Endothelial cell of umbilical vein (primary cell): ENCODE measurements around the gene TUBB1. TPM values are rescaled to one million over a fixed set of nuclear protein-coding genes. Genes with fewer than 3 reads are reported as not detected.

Experiments
- BruUV-seq: library from RNA; stranded (reverse); fragments of 400-500 nt; replicated peaks from 2 replicates; lab custom pipeline; 2021; lab: Mats Ljungman, UMichigan
- CTCF ChIA-PET: fragments of 300-600, 350-600 bp; sonication (Branson Sonifier 250); formaldehyde crosslinking; loops from one replicate; lab custom pipeline; 2021; ENCODE audit warnings: antibody characterized with exemption, inconsistent platforms; lab: Charles Lee
- POLR2A ChIA-PET: fragments of 300-600, 350-600 bp; sonication (Branson Sonifier 250); formaldehyde crosslinking; loops from one replicate; lab custom pipeline; 2021; ENCODE audit warnings: antibody characterized with exemption, inconsistent platforms; lab: Charles Lee
- DNase-seq: peaks from one replicate; pipeline ENCODE4 v3.0.0-alpha.2; 2011; ENCODE audit warnings: low read depth, low spot score
- FAIRE-seq: peaks from 2 replicates; lab custom pipeline; 2011; peaks lifted over from hg19 to GRCh38; lab: Jason Lieb, UNC
- H2AFZ ChIP-seq: 2 replicates; pipeline ENCODE4 v1.6.0; 2012; ENCODE audit warnings: low read depth, low read length, control low read depth, inconsistent platforms
- H3K27ac ChIP-seq: 2 replicates; pipeline ENCODE4 v1.5.1; 2011; ENCODE audit warnings: low read depth, mild to moderate bottlenecking, control low read depth, low read length, moderate library complexity; ENCODE audit not compliant: insufficient read depth
- H3K27me3 ChIP-seq, 2 experiments: 2 replicates each; pipeline versions ENCODE4 v1.6.0 to v1.6.1; 2011; ENCODE audit warnings: low read length in 2 of 2, mixed read lengths in 1 of 2; ENCODE audit not compliant: control insufficient read depth in 2 of 2, insufficient read depth in 2 of 2
- H3K36me3 ChIP-seq, 2 experiments: 2 replicates in 1 of 2; 3 replicates in 1 of 2; pipeline ENCODE4 v1.5.1; 2011; ENCODE audit warnings: low read length in 2 of 2, mild to moderate bottlenecking in 1 of 2, moderate library complexity in 1 of 2; ENCODE audit not compliant: control insufficient read depth in 2 of 2, insufficient read depth in 2 of 2; ENCODE audit errors: extremely low read depth in 1 of 2
- H3K4me1 ChIP-seq: 3 replicates; pipeline ENCODE4 v1.5.1; 2011; ENCODE audit warnings: mild to moderate bottlenecking, low read length; ENCODE audit not compliant: control insufficient read depth, insufficient read depth; ENCODE audit errors: extremely low read depth
- H3K4me2 ChIP-seq: 2 replicates; pipeline ENCODE4 v1.6.1; 2011; ENCODE audit warnings: low read length, control low read depth, mixed read lengths; ENCODE audit not compliant: insufficient read depth
- H3K4me3 ChIP-seq, 3 experiments: fragments of 200-600 bp in 1 of 3; sonication (generic), shearing (Covaris generic) in 1 of 3; replicated peaks in 1 of 3; 2 replicates each; pipeline ENCODE4 v1.5.1; 2011 to 2016; ENCODE audit warnings: control low read depth in 3 of 3, low read length in 3 of 3, mild to moderate bottlenecking in 2 of 3, inconsistent platforms in 1 of 3, low read depth in 1 of 3, moderate library complexity in 1 of 3; ENCODE audit not compliant: insufficient read depth in 1 of 3
- H3K79me2 ChIP-seq: 2 replicates; pipeline ENCODE4 v1.6.0; 2012; ENCODE audit warnings: low read length, inconsistent platforms; ENCODE audit not compliant: control insufficient read depth, insufficient read depth
- H3K9ac ChIP-seq: replicated peaks from 2 replicates; pipeline ENCODE3; 2011; ENCODE audit warnings: low read length, control low read depth; ENCODE audit not compliant: insufficient read depth; ENCODE audit errors: extremely low read depth
- H3K9me1 ChIP-seq: replicated peaks from 3 replicates; pipeline ENCODE4 v1.6.0; 2011; ENCODE audit warnings: mild to moderate bottlenecking, low read length; ENCODE audit not compliant: control insufficient read depth, insufficient read depth; ENCODE audit errors: extremely low read depth
- H3K9me3 ChIP-seq: replicated peaks from 2 replicates; pipeline ENCODE4 v1.5.1; 2012; ENCODE audit warnings: low read length, inconsistent platforms; ENCODE audit not compliant: control insufficient read depth, insufficient read depth
- H4K20me1 ChIP-seq: replicated peaks from 2 replicates; pipeline ENCODE3; 2011; ENCODE audit warnings: mild to moderate bottlenecking, low read length; ENCODE audit not compliant: control insufficient read depth, insufficient read depth; ENCODE audit errors: extremely low read depth
- EZH2 ChIP-seq: IDR thresholded peaks from 2 replicates; pipeline ENCODE4 v1.6.1; 2012; ENCODE audit warnings: borderline replicate concordance, low read depth, mild to moderate bottlenecking, moderate library complexity, low read length, inconsistent platforms; ENCODE audit not compliant: severe bottlenecking
- FOS ChIP-seq: IDR thresholded peaks from 2 replicates; pipeline ENCODE4 v1.6.1; 2011; ENCODE audit warnings: mild to moderate bottlenecking, low read length, moderate library complexity, borderline replicate concordance; ENCODE audit not compliant: insufficient read depth
- GATA2 ChIP-seq: IDR thresholded peaks from 2 replicates; pipeline ENCODE4 v1.7.0; 2011; ENCODE audit warnings: low read depth, mild to moderate bottlenecking, moderate library complexity, mixed read lengths, low read length; ENCODE audit not compliant: insufficient read length, insufficient read depth
- JUN ChIP-seq: IDR thresholded peaks from 2 replicates; pipeline ENCODE4 v1.6.1; 2011; ENCODE audit warnings: borderline replicate concordance, low read depth; ENCODE audit not compliant: insufficient read length, insufficient read depth
- MAX ChIP-seq: IDR thresholded peaks from 2 replicates; pipeline ENCODE4 v1.6.1; 2011; ENCODE audit not compliant: insufficient read depth, insufficient read length
- MYC ChIP-seq: IDR thresholded peaks from one replicate; pipeline ENCODE4 v1.6.1; 2011; ENCODE audit warnings: mild to moderate bottlenecking, low read depth, low read length
- POLR2A ChIP-seq: IDR thresholded peaks from 2 replicates; pipeline ENCODE4 v1.6.1; 2012; ENCODE audit warnings: low read depth, mild to moderate bottlenecking, control low read depth, low read length
- POLR2AphosphoS5 ChIP-seq: IDR thresholded peaks from 2 replicates; pipeline ENCODE4 v1.6.1; 2012; ENCODE audit warnings: low read depth, mild to moderate bottlenecking, control low read depth, low read length, moderate library complexity; ENCODE audit not compliant: insufficient read depth
- dilution Hi-C: fragments of 300-500 bp; cut with MboI; formaldehyde crosslinking; loops from one replicate; pipeline ENCODE4 v1.15.0; 2019; ENCODE audit warnings: low sequenced_read_pairs; ENCODE audit not compliant: extremely low pct_ligation_motif_present
- intact Hi-C: fragments of 100-400 bp; cut with micrococcal nuclease; formaldehyde crosslinking; loops from one replicate; pipeline ENCODE4 v1.10.0; 2022
- polyA plus RNA-seq, 4 experiments: library from polyadenylated mRNA; depleted of rRNA in 3 of 4; stranded (reverse) in 3 of 4; unstranded in 1 of 4; fragments of >200 nt; gene quantifications; 2 replicates each; pipeline versions ENCODE4 v1.2.1 to v1.2.3, GENCODE V29; 2011 to 2012; ENCODE audit warnings: missing spikeins in 1 of 4
- total RNA-seq: library from RNA; stranded (reverse); gene quantifications from 2 replicates; pipeline ENCODE4 v1.2.3, GENCODE V29; 2021
- TF ChIP-seq, protein P1 (sequence below), 2 donors: IDR thresholded peaks; 1 replicate in 1 of 2; 2 replicates in 1 of 2; pipeline ENCODE4 v1.5.1; 2011; ENCODE audit warnings: low read length in 2 of 2, mild to moderate bottlenecking in 2 of 2, moderate library complexity in 2 of 2, control low read depth in 1 of 2, inconsistent platforms in 1 of 2, low read depth in 1 of 2; ENCODE audit not compliant: insufficient read depth in 1 of 2; ENCODE audit errors: extremely low read depth in 1 of 2

TUBB1 gene
- total and polyA plus RNA-seq, 2 donors (not counting 3 experiments of a cell fraction or from before 2014, with no cell fraction given): 0.04 TPM; not detected in 1

GRCh38 chr20:59027741-59028320 lies 8.6 kb downstream of the TUBB1 start:
- Histone ChIP-seq H3K27me3 (no peaks in the 10 kb centered on the region), H3K9ac (no peak overlapping the region), H3K36me3 (peaks cover 16 to 19% of the 10 kb centered on the region in 2 experiments), H3K9me3 (no peaks in the 10 kb centered on the region), H3K4me2 (peak overlapping the region; percentile 94), H2AFZ (no peak overlapping the region), H3K9me1 (no peaks in the 10 kb centered on the region), H3K27ac (no peak overlapping the region), H3K79me2 (peaks cover 77% of the 10 kb centered on the region), H3K4me1 (peaks cover 40% of the 10 kb centered on the region), H3K4me3 (no peak overlapping the region), H4K20me1 (no peaks in the 10 kb centered on the region)
- BruUV-seq: no TSS peak
- DNase-seq (no peak), FAIRE-seq (no peak)
- ChIA-PET CTCF (interaction anchor here (1.7 to 3.7 kb wide), 2 partner anchors 8 to 11 kb away, joined by 5 to 14 read pairs; partner anchors contain the start of gene TUBB1), POLR2A (no interaction called here)
- TF ChIP-seq, protein P1, sequence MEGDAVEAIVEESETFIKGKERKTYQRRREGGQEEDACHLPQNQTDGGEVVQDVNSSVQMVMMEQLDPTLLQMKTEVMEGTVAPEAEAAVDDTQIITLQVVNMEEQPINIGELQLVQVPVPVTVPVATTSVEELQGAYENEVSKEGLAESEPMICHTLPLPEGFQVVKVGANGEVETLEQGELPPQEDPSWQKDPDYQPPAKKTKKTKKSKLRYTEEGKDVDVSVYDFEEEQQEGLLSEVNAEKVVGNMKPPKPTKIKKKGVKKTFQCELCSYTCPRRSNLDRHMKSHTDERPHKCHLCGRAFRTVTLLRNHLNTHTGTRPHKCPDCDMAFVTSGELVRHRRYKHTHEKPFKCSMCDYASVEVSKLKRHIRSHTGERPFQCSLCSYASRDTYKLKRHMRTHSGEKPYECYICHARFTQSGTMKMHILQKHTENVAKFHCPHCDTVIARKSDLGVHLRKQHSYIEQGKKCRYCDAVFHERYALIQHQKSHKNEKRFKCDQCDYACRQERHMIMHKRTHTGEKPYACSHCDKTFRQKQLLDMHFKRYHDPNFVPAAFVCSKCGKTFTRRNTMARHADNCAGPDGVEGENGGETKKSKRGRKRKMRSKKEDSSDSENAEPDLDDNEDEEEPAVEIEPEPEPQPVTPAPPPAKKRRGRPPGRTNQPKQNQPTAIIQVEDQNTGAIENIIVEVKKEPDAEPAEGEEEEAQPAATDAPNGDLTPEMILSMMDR (IDR thresholded peaks at IDR 0.05; ENCODE audit: extremely low read depth in 1 of 2, insufficient read depth in 1 of 2, low read depth in 1 of 2, low read length in 2 of 2): no peak
- TF ChIP-seq MAX (no peak), MYC (no peak), POLR2AphosphoS5 (no peak), POLR2A (no peak), GATA2 (no peak), FOS (no peak), EZH2 (no peak), JUN (no peak)
- intact Hi-C loops (no loop called here), dilution Hi-C loops (no loop called here)
